GM11168 (cell line): ENCODE measurements around the gene CSNK1G1.
"Not testable (repeated sequence)": the region's sequence is repeated elsewhere in the genome, so short reads cannot be mapped to it uniquely, and the experiment has no call there.

Experiments used
- in situ Hi-C: fragments of 300-500 bp; cut with MboI; formaldehyde crosslinking; loops from one replicate; pipeline ENCODE4 v1.12.0; 2022; ENCODE audit warnings: low sequenced_read_pairs; ENCODE audit not compliant: unreplicated experiment

CSNK1G1 gene

GRCh38 chr15:64354688-64355344 is 1.2 kb downstream of the CSNK1G1 start:
- in situ Hi-C loops: no loop called here

DNA sequence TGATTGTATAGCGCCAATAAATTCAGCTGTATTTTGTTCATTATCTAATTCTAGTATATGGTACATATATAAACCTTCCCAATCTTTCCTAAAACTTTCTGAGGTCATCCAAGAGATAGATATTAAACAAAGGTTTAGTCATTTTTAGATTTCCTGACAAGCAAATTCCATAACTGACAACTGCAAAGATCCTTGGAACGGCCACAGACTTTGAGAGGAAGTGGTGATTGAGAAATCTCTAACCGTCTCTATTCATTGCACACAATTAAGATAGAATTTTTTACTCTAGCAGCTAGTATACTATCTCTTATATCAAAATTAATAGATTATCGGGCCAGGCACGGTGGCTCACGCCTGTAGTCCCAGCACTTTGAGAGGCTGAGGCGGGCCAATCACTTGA is 4.7 kb downstream of the CSNK1G1 start:
- in situ Hi-C loops: no loop called here

DNA sequence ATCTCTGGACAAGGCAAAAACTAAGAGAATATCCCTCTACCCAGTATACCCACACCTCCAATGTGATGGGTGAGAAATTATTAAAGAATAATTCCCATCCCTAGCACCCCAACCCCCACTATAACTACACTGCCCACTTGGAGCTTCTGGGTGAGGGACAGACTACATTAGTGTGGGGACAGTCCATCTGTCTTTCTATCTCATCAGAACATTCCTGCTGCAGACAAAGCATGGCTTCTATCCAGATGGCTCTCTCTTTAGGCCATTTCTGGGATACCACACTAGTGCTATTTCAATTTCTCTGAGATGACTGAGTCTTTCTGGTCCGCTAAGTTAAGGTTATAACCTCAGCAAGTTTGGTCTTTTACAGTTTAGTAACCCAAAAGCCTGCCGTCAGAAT is 6.6 kb downstream of the CSNK1G1 start:
- in situ Hi-C loops: no loop called here

DNA sequence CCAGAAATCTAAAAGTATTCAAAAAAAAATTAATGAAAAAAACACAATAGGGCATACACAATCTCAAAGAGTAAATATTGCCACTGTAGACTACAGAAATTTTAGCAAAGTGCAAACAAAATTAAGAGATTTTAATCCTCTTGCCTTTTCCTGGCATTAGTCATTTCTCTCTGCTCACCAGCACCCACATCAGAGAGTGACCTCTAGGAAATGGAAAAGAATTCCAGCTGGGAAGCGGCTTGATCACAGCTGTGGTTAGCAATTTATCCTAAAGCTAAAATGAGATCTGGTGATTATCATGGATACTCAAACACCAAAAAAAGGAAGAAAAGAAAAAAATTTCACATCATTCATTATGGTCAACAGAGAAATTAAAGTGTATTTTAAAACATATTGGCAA is 7.5 kb downstream of the CSNK1G1 start:
- in situ Hi-C loops: no loop called here

- in situ Hi-C loops: not testable (repeated sequence)
Observed at GRCh38 chr15:64346242-64346641, 9.7 kb downstream of the CSNK1G1 start.

- in situ Hi-C loops: no loop called here
Observed at GRCh38 chr15:64344651-64345294, 11.2 kb downstream of the CSNK1G1 start.

DNA sequence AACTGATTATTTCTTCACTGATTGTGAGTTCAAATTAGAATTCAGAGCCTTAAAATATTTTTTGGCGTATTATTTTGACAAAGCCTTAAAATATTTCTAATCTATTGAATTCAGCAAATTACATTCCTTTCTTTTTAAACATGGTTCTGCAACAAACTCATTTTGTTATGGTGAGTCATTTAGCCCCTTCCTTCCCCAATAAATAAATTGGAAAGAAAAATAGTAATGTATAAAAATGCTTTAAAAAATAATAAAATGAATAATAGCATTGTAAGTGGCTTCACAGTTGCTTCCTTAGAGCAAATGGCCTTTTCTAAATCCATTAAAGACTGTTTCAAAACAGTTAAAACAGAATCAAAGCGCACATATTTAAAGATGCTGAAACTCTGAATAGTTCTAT is 12.1 kb downstream of the CSNK1G1 start:
- in situ Hi-C loops: no loop called here

GRCh38 chr15:64343222-64343621 is 12.8 kb downstream of the CSNK1G1 start:
- in situ Hi-C loops: no loop called here

GRCh38 chr15:64341961-64342360 is 14.0 kb downstream of the CSNK1G1 start:
- in situ Hi-C loops: no loop called here

- in situ Hi-C loops: no loop called here
Observed at GRCh38 chr15:64340355-64340754, 15.6 kb downstream of the CSNK1G1 start.

GRCh38 chr15:64337761-64338160 is 18.2 kb downstream of the CSNK1G1 start:
- in situ Hi-C loops: no loop called here

DNA sequence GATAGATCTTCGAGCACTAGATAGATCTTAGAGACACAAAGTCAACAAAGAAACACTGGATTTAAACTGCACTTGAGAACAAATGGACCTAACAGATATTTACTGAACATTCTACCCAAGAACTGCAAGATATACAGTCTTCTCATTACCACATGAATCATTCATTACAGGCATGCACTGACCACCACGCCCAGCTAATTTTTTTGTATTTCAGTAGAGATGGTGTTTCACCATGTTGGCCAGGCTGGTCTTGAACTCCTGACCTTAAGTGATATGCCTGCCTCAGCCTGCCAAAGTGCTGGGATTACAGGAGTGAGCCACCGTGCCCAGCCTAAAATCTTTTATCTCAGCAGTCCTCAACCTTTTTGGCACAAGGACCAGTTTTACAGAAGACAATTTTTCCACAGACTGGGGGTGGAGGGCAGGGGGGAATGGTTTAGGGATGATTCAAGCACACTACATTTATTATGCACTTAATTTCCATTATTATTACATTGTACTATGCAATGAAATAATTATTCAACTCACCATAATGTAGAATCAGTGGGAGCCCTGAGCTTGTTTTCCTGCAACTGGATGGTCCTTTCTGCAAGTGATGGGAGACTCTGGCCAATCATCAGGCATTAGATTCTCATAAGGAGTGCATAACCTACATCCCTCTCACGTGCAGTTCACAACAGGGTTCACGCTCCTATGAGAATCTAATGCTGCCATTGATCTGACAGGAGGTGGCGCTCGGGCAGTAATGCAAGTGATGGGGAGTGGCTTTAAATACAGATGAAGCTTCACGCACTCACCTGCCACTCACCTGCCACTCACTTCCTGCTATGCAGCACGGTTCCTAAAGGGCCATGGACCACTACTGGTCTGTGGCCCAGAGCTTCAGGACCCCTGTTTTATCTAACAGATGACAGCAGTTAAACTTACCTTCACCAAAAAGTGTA is 21.7 kb downstream of the CSNK1G1 start:
- in situ Hi-C loops: no loop called here

GRCh38 chr15:64333516-64333915 is 22.5 kb downstream of the CSNK1G1 start:
- in situ Hi-C loops: no loop called here

GRCh38 chr15:64331668-64332067 is 24.3 kb downstream of the CSNK1G1 start:
- in situ Hi-C loops: not testable (repeated sequence)

DNA sequence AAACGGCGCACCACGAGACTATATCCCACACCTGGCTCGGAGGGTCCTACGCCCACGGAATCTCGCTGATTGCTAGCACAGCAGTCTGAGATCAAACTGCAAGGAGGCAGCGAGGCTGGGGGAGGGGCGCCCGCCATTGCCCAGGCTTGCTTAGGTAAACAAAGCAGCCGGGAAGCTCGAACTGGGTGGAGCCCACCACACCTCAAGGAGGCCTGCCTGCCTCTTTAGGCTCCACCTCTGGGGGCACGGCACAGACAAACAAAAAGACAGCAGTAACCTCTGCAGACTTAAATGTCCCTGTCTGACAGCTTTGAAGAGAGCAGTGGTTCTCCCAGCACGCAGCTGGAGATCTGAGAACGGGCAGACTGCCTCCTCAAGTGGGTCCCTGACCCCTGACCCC is 29.0 kb downstream of the CSNK1G1 start:
- in situ Hi-C loops: not testable (repeated sequence)

GRCh38 chr15:64326458-64326857 is 29.5 kb downstream of the CSNK1G1 start:
- in situ Hi-C loops: not testable (repeated sequence)

GRCh38 chr15:64324165-64324877 is 31.7 kb downstream of the CSNK1G1 start:
- in situ Hi-C loops: no loop called here

- in situ Hi-C loops: no loop called here
Observed at GRCh38 chr15:64315216-64315615, 40.8 kb downstream of the CSNK1G1 start.

GRCh38 chr15:64314456-64314855 is 41.5 kb downstream of the CSNK1G1 start:
- in situ Hi-C loops: no loop called here

DNA sequence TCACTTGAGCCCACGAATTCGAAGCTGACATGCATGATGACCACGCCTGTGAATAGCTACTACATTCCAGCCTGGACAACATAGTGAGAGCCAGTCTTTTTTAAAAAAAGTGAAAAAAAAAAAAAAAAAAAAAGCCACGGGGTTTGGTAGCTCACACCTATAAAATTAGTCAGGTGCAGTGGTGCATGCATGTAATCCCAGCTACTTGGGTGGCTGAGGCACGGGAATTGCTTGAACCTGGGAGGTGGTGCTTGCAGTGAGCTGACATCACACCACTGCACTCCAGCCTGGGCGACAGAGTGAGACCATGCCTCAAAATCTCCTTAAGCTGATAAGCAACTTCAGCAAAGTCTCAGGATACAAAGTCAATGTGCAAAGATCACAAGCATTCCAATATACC is 44.4 kb downstream of the CSNK1G1 start:
- in situ Hi-C loops: no loop called here
